HepG2 (cell line): ENCODE data around the gene RRP36. TPM values are rescaled to one million over a fixed set of nuclear protein-coding genes. Genes with fewer than 3 reads are reported as not detected.
A peak's percentile ranks its signal among the peaks of the same experiment; 100 is the strongest.

Experiments used
- CTCF ChIP-seq: sonication (generic); formaldehyde crosslinking; IDR thresholded peaks from 2 replicates; pipeline ENCODE4 v1.5.0; 2020; ENCODE audit warnings: mild to moderate bottlenecking, missing genetic modification reagents, moderate library complexity
- GLI4 ChIP-seq: sonication (generic); formaldehyde crosslinking; IDR thresholded peaks from 2 replicates; pipeline ENCODE4 v1.5.1; 2020; ENCODE audit warnings: missing genetic modification reagents, mild to moderate bottlenecking, moderate library complexity, borderline replicate concordance
- HNRNPL ChIP-seq: fragments of 200-400 bp; formaldehyde crosslinking; IDR thresholded peaks from 2 replicates; pipeline ENCODE4 v1.6.1; 2017; ENCODE audit warnings: mild to moderate bottlenecking, low read depth, low read length
- KAT7 ChIP-seq: IDR thresholded peaks from 2 replicates; pipeline ENCODE4 v1.6.1; 2018; ENCODE audit warnings: borderline replicate concordance, missing compliant biosample characterization
- KDM5A ChIP-seq: fragments of 200-600 bp; sonication (generic); IDR thresholded peaks from 2 replicates; pipeline ENCODE4 v1.7.0; 2018; ENCODE audit warnings: antibody characterized with exemption, mild to moderate bottlenecking, low read length, borderline replicate concordance
- KLF6 ChIP-seq: IDR thresholded peaks from 2 replicates; pipeline ENCODE4 v1.8.0; 2016; ENCODE audit warnings: missing biosample characterization, missing genetic modification reagents
- MXD1 ChIP-seq: sonication (generic); formaldehyde crosslinking; IDR thresholded peaks from 2 replicates; pipeline ENCODE4 v1.4.0; 2020; ENCODE audit warnings: mild to moderate bottlenecking, missing genetic modification reagents
- NFKB2 ChIP-seq: sonication (generic); formaldehyde crosslinking; IDR thresholded peaks from 2 replicates; pipeline ENCODE4 v1.4.0; 2020; ENCODE audit warnings: missing genetic modification reagents, borderline replicate concordance
- NR2C2 ChIP-seq: sonication (generic); formaldehyde crosslinking; IDR thresholded peaks from 2 replicates; pipeline ENCODE4 v1.4.0; 2020; ENCODE audit warnings: missing genetic modification reagents, mild to moderate bottlenecking, moderate library complexity, borderline replicate concordance
- PBX2 ChIP-seq: IDR thresholded peaks from 2 replicates; pipeline ENCODE4 v1.6.1; 2016; ENCODE audit warnings: control low read depth
- REST ChIP-seq, 2 experiments: IDR thresholded peaks; 2 replicates each; pipeline ENCODE4 v1.6.1; 2011 to 2012; ENCODE audit warnings: low read length in 2 of 2, borderline replicate concordance in 1 of 2, low read depth in 1 of 2, mild to moderate bottlenecking in 1 of 2, moderate library complexity in 1 of 2
- SAP130 ChIP-seq: IDR thresholded peaks from 2 replicates; pipeline ENCODE4 v1.6.1; 2016; ENCODE audit warnings: low read depth
- SOX13 ChIP-seq, 3 experiments: fragments of 450-650 bp in 1 of 3; sonication (generic) in 1 of 3; formaldehyde crosslinking in 1 of 3; IDR thresholded peaks in 2 of 3; conservative IDR thresholded peaks in 1 of 3; 2 replicates each; pipeline versions ENCODE4 v1.5.0 to v1.6.1; 2016 to 2020; ENCODE audit warnings: antibody characterized with exemption in 1 of 3, mild to moderate bottlenecking in 1 of 3, missing compliant biosample characterization in 1 of 3, missing genetic modification reagents in 1 of 3, moderate library complexity in 1 of 3
- SPEN ChIP-seq: sonication (generic); formaldehyde crosslinking; IDR thresholded peaks from 2 replicates; pipeline ENCODE4 v1.5.1; 2020; ENCODE audit warnings: low read depth, mild to moderate bottlenecking, missing genetic modification reagents
- TOPORS ChIP-seq: sonication (generic); formaldehyde crosslinking; IDR thresholded peaks from 2 replicates; pipeline ENCODE4 v1.8.0; 2023; ENCODE audit warnings: mild to moderate bottlenecking, missing genetic modification reagents
- YY1 ChIP-seq: IDR thresholded peaks from 2 replicates; pipeline ENCODE4 v1.6.1; 2011; ENCODE audit warnings: low read length, low read depth, moderate library complexity, mild to moderate bottlenecking; ENCODE audit not compliant: insufficient read depth, insufficient replicate concordance
- ZFX ChIP-seq: sonication (generic); formaldehyde crosslinking; IDR thresholded peaks from 2 replicates; pipeline ENCODE4 v1.4.0; 2020; ENCODE audit warnings: mild to moderate bottlenecking, low read depth, missing genetic modification reagents, moderate library complexity
- ZNF230 ChIP-seq: sonication (generic); formaldehyde crosslinking; IDR thresholded peaks from 2 replicates; pipeline ENCODE4 v1.4.0; 2020; ENCODE audit warnings: mild to moderate bottlenecking, missing genetic modification reagents
- ZNF772 ChIP-seq: sonication (generic); formaldehyde crosslinking; IDR thresholded peaks from 2 replicates; pipeline ENCODE4 v1.5.0; 2020; ENCODE audit warnings: mild to moderate bottlenecking, missing genetic modification reagents
- ZNF792 ChIP-seq: IDR thresholded peaks from 2 replicates; pipeline ENCODE4 v1.6.1; 2016
- polyA plus RNA-seq, 8 experiments: library from polyadenylated mRNA; depleted of rRNA in 3 of 8; stranded (reverse) in 7 of 8; unstranded in 1 of 8; fragments of >200 nt; fragmentation: Illumina TruSeq in 4 of 8; extraction: Trizol in 4 of 8; gene quantifications; 2 replicates each; pipeline versions ENCODE4 v1.2.1 to v1.2.3, GENCODE V29; 2011 to 2016; ENCODE audit warnings: low read depth in 4 of 8, missing spikeins in 1 of 8, mixed read lengths in 1 of 8; ENCODE audit not compliant: insufficient read depth in 1 of 8
- total RNA-seq, 5 experiments: library from RNA; depleted of rRNA; stranded (reverse); fragments of >200 nt; fragmentation: Illumina TruSeq; extraction: Trizol; gene quantifications; 2 replicates each; pipeline ENCODE4 v1.2.3, GENCODE V29; 2016; ENCODE audit warnings: low read depth in 1 of 5

Gene RRP36
- total and polyA plus RNA-seq, 2 of the 13 experiments (the other 11 are each of a cell fraction or from before 2014, with no cell fraction given), result 29.5 to 144 TPM

- TF ChIP-seq NR2C2 (CRISPR knock-in tag) (0 out of 2 replicates have a peak, but pooled peaks have one; percentile 30), TOPORS (CRISPR knock-in tag) (peak; percentile 73; the same call in 1 of the 2 replicates), SAP130 (CRISPR knock-in tag) (peak; percentile 44), ZNF792 (CRISPR knock-in tag) (peak; percentile 33; the same call in 1 of the 2 replicates), PBX2 (no peak), MXD1 (CRISPR knock-in tag) (peak; percentile 32; the same call in 1 of the 2 replicates), KLF6 (CRISPR knock-in tag) (0 out of 2 replicates have a peak, but pooled peaks have one; percentile 46), HNRNPL (peak; percentile 81), CTCF (0 out of 2 replicates have a peak, but pooled peaks have one; percentile 1), KDM5A (peak; percentile 55; the same call in 1 of the 2 replicates), SPEN (CRISPR knock-in tag) (peak; percentile 43), YY1 (peak; percentile 24), ZNF772 (CRISPR knock-in tag) (peak; percentile 74), SOX13 (IDR thresholded peaks at IDR 0.05) (no peak), SOX13 (CRISPR knock-in tag; conservative IDR thresholded peaks at IDR 0.05 in 1 of 2, IDR thresholded peaks at IDR 0.05 in 1 of 2) (no peak), NFKB2 (CRISPR knock-in tag) (0 out of 2 replicates have a peak, but pooled peaks have one; percentile 8), ZFX (CRISPR knock-in tag) (peak; percentile 77), ZNF230 (peak; percentile 80; the same call in 1 of the 2 replicates), KAT7 (CRISPR knock-in tag) (peak; percentile 77; the same call in 1 of the 2 replicates), REST (IDR thresholded peaks at IDR 0.05; ENCODE audit: borderline replicate concordance in 1 of 2, low read depth in 1 of 2, low read length in 2 of 2) (0 out of 4 replicates have a peak, but pooled peaks of 1 of the 2 experiments have one; percentile 19), GLI4 (CRISPR knock-in tag) (peak; percentile 6; the same call in 1 of the 2 replicates)
These were observed 55.3 kb downstream of the RRP36 start (continued) for GRCh38 chr6:43076464-43077332.
